ENCODE measurements around the gene MBIP.

GRCh38 chr14:36363704-36364103 is 43.3 kb upstream of the MBIP start:
- TF ChIP-seq SUZ12 (IDR thresholded peaks at IDR 0.05; ENCODE audit: extremely low read depth, insufficient read depth, insufficient read length) (no peak), ZNF274 (IDR thresholded peaks at IDR 0.05; ENCODE audit: low read depth, low read length) (no peak), YY1 (IDR thresholded peaks at IDR 0.05; ENCODE audit: insufficient read depth, insufficient read length) (no peak)

Measured in NT2/D1 (cell line).